WI38 (cell line): ENCODE data around the gene SLC22A9.
"Not testable (repeated sequence)": the region's sequence is repeated elsewhere in the genome, so short reads cannot be mapped to it uniquely, and the experiment has no call there.

Source experiments
- H3K4me3 ChIP-seq: 2 replicates; pipeline ENCODE4 v1.5.1; 2011; ENCODE audit warnings: low read depth, mild to moderate bottlenecking, control low read depth, low read length
- CTCF ChIP-seq: IDR thresholded peaks from 2 replicates; pipeline ENCODE4 v1.5.1; 2012; ENCODE audit warnings: low read depth, mild to moderate bottlenecking, control low read depth, low read length

SLC22A9 gene

GRCh38 chr11:63406458-63406857, 36.9 kb downstream of the SLC22A9 start:
- H3K4me3 ChIP-seq, result no peak overlapping the region
- no peak for TF ChIP-seq CTCF

GRCh38 chr11:63417174-63417852, 47.7 kb downstream of the SLC22A9 start:
- TF ChIP-seq CTCF, result no peak
- H3K4me3 ChIP-seq, result no peak overlapping the region

- TF ChIP-seq CTCF, result no peak
- no peak overlapping the region for H3K4me3 ChIP-seq
Measured at GRCh38 chr11:63427971-63428508, 58.5 kb downstream of the SLC22A9 start.

GRCh38 chr11:63430731-63431130, 61.1 kb downstream of the SLC22A9 start:
- H3K4me3 ChIP-seq, result not testable (repeated sequence)

- not testable (repeated sequence) for H3K4me3 ChIP-seq
Measured at GRCh38 chr11:63435351-63435750, 65.8 kb downstream of the SLC22A9 start.

GRCh38 chr11:63435831-63436230, 66.2 kb downstream of the SLC22A9 start:
- H3K4me3 ChIP-seq, result not testable (repeated sequence)

- no peak for TF ChIP-seq CTCF
- no peak overlapping the region for H3K4me3 ChIP-seq
Measured at GRCh38 chr11:63443714-63444113, 74.1 kb downstream of the SLC22A9 start.

GRCh38 chr11:63444160-63444559, 74.6 kb downstream of the SLC22A9 start:
- no peak for TF ChIP-seq CTCF
- no peak overlapping the region for H3K4me3 ChIP-seq

GRCh38 chr11:63445118-63445517, 75.5 kb downstream of the SLC22A9 start:
- H3K4me3 ChIP-seq, result no peak overlapping the region
- no peak for TF ChIP-seq CTCF
